AG09309 (cell line): ENCODE data around the gene AHRR.
A peak's percentile ranks its signal among the peaks of the same experiment; 100 is the strongest.

ENCODE experiments used
- DNase-seq: peaks from one replicate; pipeline ENCODE4 v3.0.0-alpha.2; 2010; ENCODE audit warnings: low read depth
- H3K4me3 ChIP-seq: 2 replicates; pipeline ENCODE4 v1.5.1; 2011; ENCODE audit warnings: mild to moderate bottlenecking, low read depth, low read length, moderate library complexity; ENCODE audit not compliant: control insufficient read depth
- TF ChIP-seq, protein P1 (sequence below): IDR thresholded peaks from 2 replicates; pipeline ENCODE4 v1.5.1; 2011; ENCODE audit warnings: mild to moderate bottlenecking, low read depth, low read length, inconsistent platforms; ENCODE audit not compliant: insufficient read depth, control insufficient read depth; ENCODE audit errors: missing control alignments

AHRR gene

DNA sequence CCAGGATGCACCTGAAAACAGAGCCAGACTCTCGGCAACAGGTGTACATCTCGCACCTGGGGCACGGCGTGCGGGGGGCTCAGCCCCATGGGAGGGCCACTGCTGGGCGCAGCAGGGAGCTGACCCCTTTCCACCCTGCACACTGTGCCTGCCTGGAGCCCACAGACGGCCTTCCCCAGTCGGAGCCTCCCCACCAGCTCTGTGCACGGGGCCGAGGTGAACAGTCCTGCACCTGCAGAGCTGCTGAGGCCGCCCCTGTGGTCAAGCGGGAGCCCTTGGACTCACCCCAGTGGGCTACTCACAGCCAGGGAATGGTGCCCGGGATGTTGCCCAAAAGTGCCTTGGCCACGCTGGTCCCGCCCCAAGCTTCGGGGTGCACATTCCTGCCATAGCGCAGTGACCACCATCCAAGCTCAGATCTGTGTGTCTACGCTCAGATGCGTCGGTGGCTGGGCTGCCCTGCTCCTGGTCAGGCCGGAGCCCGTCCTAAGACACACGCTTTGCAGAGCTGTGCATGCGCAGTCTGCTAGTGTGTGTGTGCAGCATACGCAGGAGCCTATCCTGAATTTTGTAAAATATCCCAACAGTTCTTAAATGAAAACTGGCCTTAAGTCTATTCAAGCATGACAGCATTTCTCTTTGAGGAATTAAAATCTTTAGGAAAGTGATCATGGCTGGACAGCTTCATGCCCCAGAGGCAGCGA is 113.1 kb downstream of the AHRR start:
- no peak overlapping the region for H3K4me3 ChIP-seq
- TF ChIP-seq, protein P1, sequence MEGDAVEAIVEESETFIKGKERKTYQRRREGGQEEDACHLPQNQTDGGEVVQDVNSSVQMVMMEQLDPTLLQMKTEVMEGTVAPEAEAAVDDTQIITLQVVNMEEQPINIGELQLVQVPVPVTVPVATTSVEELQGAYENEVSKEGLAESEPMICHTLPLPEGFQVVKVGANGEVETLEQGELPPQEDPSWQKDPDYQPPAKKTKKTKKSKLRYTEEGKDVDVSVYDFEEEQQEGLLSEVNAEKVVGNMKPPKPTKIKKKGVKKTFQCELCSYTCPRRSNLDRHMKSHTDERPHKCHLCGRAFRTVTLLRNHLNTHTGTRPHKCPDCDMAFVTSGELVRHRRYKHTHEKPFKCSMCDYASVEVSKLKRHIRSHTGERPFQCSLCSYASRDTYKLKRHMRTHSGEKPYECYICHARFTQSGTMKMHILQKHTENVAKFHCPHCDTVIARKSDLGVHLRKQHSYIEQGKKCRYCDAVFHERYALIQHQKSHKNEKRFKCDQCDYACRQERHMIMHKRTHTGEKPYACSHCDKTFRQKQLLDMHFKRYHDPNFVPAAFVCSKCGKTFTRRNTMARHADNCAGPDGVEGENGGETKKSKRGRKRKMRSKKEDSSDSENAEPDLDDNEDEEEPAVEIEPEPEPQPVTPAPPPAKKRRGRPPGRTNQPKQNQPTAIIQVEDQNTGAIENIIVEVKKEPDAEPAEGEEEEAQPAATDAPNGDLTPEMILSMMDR: no peak
- no peak for DNase-seq

DNA sequence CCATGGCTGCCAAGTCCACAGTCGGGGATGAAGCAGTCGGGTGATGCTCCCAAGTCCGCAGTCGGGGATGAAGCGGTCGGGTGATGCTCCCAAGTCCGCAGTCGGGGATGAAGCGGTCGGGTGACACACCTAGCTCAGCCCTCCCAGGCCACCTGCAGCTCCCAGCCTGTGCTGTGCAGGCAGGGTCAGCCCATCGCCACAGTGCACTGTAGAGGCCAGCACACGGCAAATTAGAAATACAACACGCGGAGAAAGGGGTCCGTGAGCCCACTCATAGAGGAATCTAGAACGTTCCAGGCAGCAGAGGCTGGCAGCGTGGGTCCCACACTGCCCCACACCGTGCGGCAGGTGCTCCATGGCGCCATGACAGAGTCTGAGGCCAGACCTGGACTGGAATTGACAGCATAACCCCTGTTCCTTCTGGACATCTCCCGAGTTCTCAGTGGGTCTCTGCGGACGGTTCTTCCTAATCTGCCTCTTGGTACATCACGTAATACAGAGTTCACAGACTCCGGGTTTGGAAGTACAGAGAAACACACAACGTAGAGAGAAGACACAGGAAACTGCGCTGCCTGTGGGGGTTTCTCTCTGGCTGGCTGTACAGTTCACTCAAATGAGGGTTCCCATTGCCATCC is 113.8 kb downstream of the AHRR start:
- no peak for DNase-seq

DNA sequence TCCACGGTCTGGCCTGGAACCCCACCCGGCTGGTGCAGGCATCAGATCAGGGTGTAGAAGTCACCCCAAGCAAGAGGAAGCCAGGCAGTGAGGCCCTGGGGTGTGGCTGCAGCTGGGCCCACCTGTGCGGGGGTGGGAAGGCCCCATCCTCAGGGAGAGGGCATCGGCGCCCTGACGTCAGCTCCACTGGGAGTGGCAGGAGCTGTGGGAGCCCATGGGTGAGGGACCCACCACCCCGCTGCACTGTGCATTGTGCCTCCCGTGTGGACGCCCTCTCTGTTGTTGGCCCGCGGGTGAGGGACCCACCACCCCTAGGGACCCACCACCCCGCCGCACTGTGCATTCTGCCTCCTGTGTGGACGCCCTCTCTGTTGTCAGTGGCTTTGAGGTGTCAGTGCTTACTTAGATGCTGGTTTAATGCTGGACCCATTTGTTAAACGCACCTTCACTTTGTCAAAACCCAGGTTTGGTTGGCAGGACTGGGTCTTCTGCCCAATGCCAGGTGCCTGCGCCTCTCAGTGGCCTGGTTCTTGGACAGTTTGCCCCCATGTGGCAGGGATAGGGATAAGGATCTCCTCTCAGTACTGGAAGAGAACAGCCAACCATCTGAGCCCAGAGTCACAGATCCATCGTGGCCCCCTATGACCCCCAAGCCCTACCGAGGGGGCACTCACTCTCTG is 114.6 kb downstream of the AHRR start:
- no peak for DNase-seq
- H3K4me3 ChIP-seq: no peak overlapping the region
- TF ChIP-seq, protein P1: peak; percentile 51

More for the DNA sequence above, 113.8 kb downstream of the AHRR start:
- no peak overlapping the region for H3K4me3 ChIP-seq
- TF ChIP-seq, protein P1: no peak

DNA sequence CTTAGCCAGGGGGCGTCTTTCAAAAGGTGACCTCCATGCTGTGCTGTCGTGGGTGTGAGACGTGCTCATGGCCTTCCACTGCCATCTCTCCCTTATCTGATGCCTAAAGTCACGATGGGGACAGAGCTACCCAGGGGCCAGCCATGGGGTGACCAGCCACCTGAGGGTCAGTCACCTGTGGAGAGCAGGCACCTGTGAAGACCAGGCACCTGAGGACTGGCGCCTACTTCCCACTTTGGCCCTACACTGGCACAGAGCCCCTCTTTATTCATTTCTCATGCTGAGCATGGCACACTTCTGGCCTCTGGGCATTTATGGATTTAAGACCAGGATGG is 115.1 kb downstream of the AHRR start:
- no peak overlapping the region for H3K4me3 ChIP-seq
- DNase-seq: no peak
- TF ChIP-seq, protein P1: no peak

DNA sequence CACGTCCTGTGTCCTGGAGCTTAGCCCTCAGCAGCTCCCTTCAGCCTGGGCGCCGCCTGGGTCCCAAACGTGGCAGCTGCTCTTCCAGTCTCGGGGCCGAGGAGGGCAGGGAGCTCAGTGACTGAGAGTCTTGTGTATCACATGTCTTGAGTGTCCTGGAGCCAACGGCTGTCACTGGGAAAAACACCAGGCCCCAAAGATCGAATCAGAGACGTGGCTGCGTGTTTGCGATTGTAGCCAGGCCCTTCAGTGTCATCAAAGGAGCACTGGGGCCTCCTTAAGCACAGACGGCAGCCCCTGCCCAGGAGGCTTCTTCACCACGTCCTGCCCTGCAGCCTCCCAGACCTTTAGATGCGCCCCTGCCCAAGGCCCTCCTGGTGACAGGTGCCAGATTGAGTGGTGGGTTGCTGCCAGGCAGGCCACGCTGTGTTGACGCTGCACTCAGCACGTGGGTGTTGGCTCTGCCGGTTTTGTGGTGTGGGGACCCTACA is 115.8 kb downstream of the AHRR start:
- H3K4me3 ChIP-seq: no peak overlapping the region
- TF ChIP-seq, protein P1: no peak
- no peak for DNase-seq

DNA sequence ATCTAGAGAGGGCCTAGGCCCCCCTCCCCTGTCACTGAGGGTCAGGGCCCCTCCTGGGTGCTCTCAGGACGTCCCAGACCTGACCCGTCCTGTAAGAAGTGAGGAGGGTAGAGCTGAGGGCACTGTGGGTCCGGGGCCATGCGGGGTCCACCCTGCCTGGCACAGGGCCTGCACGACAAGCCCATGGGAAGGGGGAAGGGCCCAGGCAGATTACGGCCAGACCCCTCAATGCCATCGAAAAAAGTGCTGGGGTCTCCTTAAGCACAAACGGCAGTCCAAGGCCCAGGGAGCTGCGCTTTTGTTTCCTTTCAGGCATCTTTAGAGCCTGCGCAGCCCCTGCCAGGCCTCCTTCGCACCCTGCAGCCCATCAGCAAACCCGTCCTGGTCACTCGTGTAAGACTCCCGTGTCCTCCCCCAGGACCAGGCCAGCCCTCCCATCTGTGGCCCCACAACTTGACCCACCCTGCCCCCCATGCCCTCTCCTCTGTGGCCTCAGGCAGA is 117.0 kb downstream of the AHRR start:
- DNase-seq: no peak
- H3K4me3 ChIP-seq: no peak overlapping the region
- TF ChIP-seq, protein P1: no peak
